Measurements from ENCODE around the gene KMT2C.
A peak's percentile ranks its signal among the peaks of the same experiment; 100 is the strongest.
"Not testable (repeated sequence)": the region's sequence is repeated elsewhere in the genome, so short reads cannot be mapped to it uniquely, and the experiment has no call there.

The KMT2C gene

GRCh38 chr7:152353281-152353680 lies 82.5 kb downstream of the KMT2C start:
- not testable (repeated sequence) for DNase-seq

DNA sequence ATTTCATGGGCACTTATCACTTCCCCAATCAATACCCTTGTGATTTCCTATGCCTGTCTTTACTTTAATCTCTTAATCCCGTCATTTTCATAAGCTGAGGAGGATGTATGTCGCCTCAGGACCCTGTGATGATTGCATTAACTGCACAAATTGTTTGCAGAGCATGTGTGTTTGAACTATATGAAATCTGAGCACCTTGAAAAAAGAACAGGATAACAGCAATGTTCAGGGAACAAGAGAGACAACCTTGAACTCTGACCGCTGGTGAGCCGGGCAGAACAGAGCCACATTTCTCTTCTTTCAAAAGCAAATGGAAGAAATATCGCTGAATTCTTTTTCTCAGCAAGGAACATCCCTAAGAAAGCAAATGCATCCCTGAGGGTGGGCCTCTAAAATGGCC lies 84.1 kb downstream of the KMT2C start:
- not testable (repeated sequence) for DNase-seq

DNA sequence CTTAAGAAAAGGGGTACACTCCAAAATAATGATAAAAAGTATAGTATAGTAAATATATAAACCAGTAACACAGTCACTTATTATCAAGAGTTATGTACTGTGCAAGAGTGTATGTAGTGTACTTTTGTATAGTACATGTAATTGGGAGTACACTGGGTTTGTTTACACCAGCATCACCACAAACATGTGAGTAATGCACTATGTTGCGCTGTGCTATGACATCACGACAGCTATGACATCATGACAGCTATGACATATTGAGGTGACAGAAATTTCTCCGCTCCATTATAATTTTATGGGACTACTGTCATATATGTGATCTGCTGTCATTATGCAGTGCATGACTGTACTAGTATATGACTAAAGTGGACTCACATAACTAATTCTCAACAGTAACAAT lies 84.6 kb downstream of the KMT2C start:
- no peak for DNase-seq

DNA sequence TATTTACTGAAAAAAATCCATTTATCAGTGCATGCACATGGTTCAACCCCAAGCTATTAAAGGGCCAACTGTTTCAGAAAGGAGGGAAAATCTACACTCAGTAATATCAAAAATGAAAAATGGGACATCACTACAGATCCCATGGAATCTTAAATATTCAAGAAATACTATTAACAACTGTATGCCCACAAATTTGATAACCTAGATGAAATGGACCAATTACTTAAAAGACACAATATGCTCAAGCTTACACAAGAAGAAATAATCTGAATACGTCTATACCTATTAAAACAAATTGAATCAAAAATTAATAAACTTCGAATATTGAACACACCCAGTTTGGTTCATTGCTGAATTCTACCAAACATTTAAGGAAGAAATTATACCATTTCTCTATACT lies 87.9 kb downstream of the KMT2C start:
- DNase-seq: no peak

DNA sequence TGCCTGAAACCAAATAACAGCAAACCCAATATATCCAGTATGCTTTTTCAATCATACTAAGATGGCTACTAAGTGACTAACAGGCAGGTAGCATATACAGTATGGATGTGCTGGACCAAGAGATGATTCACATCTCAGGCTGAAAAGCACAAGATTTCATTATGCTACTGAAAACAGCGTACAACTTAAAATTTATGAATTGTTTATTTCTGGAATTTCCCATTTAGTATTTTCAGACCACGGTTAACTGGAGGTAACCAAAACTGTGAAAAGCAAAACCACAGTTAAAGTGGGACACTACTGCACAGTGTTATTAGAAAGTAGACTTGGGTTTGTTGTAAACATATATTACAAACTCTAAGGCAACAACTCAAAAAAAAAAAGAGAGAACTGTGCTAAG lies 91.5 kb downstream of the KMT2C start:
- DNase-seq: no peak

DNA sequence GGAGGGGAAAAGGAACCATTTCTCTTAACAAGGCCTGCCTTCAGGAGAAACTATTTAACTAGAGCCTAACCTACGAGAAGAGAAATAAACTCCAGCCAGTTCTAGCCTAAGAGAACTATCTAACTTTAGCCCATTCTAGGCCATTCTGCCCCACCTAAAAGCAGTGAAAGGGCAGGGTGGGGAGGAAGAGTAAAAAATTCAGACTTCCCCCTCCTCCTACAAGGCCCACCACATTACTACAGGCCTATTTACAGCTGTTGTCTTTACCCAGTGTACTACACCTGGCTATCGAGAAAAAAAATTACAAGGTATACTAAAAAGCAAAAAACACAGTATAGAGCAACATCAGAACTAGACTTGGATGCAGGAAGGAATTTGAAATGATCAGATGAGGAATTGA lies 93.0 kb downstream of the KMT2C start:
- DNase-seq: no peak

DNA sequence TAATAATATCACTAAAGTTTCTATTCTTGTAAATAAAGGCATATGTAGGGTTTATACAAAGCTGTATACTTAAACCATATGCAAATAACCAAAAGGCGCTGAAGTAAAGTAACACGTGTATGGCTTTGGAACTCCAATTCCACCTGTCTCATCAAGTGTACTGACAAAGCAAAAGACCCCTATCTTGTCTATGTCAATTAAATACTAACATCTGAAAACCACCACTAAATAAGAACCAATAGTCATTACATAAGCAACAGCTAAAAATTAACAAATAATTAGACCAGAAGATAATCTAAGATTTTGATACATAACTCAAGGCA lies 93.9 kb downstream of the KMT2C start:
- DNase-seq: no peak

- DNase-seq: peak in 1 of 2 experiments; percentile 31
These were observed 94.5 kb downstream of the KMT2C start for GRCh38 chr7:152341039-152341913.

DNA sequence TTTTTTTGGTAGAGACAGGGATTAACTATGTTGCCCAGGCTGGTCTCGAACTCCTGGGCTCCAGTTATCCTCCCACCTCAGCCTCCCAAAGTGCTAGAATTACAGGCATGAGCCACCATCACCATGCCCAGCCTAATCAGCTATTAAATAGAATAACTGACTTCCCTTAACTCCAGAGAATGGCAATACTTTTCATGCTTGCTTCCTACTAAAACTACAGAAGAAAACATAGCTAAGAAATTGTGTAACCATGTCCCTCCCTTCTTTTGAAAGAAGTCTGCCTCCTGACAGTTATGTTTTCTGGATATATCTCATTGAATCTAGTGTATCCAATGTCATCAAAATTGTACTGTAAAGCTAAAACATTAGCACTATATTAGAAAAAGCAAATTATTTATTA lies 95.6 kb downstream of the KMT2C start:
- no peak for DNase-seq

DNA sequence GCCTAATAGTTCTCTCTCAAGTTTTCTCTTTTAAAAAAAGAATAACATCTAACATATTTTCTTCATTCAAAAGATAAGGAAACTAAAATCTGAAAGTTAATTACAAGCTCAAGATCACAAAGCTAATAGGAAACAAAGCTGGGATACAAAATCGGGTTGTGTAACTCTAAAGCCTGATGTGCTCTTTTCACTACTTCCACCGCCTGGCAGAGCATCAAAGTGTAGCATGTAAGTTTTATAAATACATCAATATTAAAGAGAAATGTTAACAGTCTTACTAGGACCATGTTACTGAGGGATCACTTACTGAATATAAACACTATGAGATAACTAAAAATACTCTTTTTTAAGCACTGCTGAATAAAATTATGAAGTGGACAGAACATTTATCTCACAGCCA lies 97.2 kb downstream of the KMT2C start:
- no peak for DNase-seq

- DNase-seq: peak; percentile 17 to 41
These were observed 98.9 kb downstream of the KMT2C start for GRCh38 chr7:152336754-152337368.

DNA sequence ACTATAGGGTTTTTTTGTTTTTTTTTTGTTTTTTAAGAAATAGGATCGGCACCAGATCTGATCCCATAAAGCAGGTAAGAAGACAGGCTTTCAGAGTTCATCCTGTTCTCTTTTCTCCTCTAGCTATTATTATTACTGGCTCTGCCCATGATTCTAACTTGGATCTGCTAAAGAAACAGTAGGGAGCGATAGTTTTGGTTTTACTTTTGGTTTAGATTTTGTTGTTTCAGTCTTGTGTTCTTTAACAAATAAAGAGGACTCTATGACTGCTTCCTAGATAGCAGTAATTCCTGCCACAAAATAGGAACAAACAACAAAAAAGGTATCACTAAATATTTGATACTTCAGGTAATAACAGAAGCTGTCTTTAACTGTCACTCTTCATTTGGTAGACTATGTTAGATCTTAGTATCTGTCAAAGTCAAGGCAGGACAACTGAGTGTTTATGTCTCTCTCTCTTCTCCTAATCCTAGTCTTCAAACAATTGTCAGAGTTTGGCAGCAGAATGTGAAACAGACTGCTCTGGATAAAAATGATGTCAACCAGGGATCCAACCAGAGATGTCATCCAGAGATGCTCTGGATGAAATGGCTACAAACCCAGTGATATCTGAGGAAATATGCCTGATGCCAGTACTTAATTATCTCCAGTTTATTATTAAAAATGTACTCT lies 99.8 kb downstream of the KMT2C start:
- no peak for DNase-seq

- DNase-seq: no peak
These were observed 102.7 kb downstream of the KMT2C start for GRCh38 chr7:152333134-152333533.

GRCh38 chr7:152330827-152331226 lies 105.0 kb downstream of the KMT2C start:
- DNase-seq: no peak

DNA sequence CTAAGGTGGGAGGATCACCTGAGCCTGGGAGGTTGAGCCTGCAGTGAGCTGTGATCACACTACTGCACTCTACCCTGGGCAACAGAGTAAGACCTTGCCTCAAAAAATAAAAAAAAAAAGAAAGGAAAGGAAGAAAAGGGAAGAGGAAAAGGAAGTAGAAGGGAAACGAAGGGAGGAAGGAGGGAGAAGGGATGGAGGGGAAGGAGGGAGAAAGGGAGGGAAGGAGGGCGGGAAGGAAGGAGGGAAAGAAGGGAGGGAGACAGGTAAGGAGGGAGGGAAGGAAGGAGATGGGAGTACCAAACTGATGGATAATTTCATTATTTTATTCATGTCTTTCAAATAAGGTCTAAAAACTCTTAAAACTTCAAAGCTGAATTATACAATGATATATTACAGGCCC lies 106.3 kb downstream of the KMT2C start:
- no peak for DNase-seq

DNA sequence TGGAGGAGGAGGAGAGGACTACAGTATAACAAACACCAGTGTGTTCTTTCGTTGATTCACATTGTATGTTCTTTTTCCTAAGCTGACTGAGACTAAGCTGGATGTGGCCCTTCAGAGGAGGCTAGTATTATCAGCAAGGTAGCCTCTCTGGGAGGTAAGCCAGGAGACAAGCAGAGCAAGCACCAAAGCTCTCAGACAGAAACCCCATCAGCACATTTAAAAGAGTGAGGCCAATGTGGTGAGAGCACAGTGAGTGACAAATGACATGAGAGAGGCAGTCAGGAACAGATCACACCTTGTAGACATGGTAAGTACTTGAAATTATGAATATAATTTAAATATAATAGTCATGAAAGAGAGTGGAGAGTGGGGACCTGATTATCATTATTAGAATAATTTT lies 107.6 kb downstream of the KMT2C start:
- no peak for DNase-seq

DNA sequence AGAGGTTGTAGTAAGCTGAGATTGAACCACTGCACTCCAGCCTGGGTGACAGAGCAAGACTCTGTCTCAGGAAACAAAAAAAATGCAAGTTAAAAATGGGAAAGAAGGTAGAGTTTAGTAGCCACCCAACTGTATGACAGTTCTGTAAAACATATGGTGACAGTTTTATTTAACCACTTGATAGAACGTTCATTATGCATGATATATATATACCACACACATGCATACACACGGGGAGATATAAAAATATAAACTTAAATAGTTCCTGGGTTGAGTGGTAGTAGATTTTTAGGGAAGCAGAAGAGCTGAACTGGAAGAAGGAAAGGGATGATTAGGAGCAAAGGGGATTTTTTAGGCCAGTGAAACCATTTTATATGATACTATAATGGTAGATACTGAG lies 120.0 kb downstream of the KMT2C start:
- no peak for DNase-seq

- peak; percentile 78 to 83 for DNase-seq
These were observed 121.8 kb downstream of the KMT2C start for GRCh38 chr7:152313831-152314604.

DNA sequence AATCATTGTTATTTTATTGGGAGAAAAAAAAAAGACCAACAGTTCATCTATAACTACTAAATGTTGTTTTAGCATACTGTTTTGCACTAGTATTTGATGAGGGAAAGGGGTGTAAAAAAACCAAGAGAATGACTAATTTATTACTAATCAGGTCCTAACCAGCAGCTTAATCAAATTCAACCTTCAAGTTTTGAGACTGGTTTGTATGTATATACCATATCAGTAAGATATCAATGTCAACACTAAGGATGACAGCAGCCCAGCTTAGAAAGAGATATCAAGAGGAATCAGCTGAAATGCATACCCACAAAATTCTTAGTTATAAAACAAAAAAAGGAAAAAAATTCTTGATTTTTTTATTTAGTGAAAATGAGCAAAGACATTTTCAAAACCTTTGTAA lies 122.6 kb downstream of the KMT2C start:
- DNase-seq: no peak

- no peak for DNase-seq
These were observed 123.5 kb downstream of the KMT2C start for GRCh38 chr7:152312316-152312715.

DNA sequence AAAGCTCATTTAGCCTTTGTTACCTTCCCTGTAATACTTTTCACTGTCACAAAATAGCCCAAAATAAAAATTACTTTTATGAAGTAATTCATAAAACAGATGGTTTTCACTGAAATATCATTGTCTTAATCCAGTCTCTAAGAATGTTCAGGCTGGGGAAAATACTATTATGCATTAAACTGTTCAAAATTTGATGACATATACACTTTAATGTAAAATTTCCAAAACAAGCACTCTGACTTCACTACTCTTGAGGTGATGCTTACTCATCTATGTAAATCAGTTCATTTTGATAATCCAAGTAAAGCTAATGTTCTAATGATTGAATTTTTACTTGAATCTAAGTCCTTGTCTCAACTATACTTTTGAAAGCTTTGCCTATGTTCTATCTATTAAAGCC lies 127.9 kb downstream of the KMT2C start:
- DNase-seq: no peak

GRCh38 chr7:152299542-152300143 lies 136.2 kb downstream of the KMT2C start:
- not testable (repeated sequence) for DNase-seq

- DNase-seq: no peak
These were observed 142.9 kb downstream of the KMT2C start for GRCh38 chr7:152292897-152293296.

Measured in SHP77 (cell line).